Anterior cingulate cortex (tissue), 58 donors: Measurements from ENCODE around the gene ZNF732.
"Not testable (repeated sequence)": the region's sequence is repeated elsewhere in the genome, so short reads cannot be mapped to it uniquely, and the experiment has no call there.

Experiments
- DNase-seq, 58 donors: peaks; one replicate each; lab custom pipeline; 2025; lab: John Stamatoyannopoulos, UW

Gene ZNF732

DNA sequence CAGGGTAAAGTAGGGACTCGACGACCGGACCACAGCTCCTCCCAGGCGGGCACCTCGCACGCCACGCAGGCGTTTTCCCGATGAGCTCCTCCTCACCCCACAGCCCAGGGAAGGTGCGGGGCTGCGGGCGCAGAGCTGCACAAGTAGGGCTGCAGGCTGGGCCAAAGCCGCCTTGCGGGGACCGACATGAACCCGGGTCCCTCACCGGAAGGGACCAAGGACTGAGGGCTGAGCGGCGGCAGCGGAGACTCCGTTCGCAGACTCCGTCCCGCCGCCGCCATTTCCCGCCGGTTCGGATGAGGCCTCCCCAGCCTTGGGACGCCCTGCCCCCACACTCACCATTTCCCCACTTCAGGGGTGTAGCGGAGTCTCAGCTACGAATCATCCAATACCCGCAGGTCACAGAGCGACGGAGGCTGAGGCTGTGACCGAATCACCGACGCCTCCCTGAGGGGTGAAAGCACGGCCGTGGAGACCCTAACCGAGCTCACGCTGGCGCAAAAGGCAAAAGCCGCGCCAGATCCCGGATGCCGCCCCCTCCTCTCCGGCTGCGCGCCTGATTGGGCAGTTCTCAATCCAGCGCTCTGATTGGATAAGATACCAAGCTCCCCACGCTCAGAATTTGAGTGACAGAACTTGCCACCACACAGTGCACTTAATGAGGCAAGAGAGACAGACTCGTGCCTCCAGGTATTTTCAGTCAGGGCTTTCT is at the start of gene ZNF732:
Gene ZNF732 (minus strand): TSS at position 506 of the 712 bp plus-strand sequence. CDS start 164 bp downstream, at position 342.
- DNase-seq = peak in 31 of 58 donors; percentile 1 to 65 (median 23)

DNA sequence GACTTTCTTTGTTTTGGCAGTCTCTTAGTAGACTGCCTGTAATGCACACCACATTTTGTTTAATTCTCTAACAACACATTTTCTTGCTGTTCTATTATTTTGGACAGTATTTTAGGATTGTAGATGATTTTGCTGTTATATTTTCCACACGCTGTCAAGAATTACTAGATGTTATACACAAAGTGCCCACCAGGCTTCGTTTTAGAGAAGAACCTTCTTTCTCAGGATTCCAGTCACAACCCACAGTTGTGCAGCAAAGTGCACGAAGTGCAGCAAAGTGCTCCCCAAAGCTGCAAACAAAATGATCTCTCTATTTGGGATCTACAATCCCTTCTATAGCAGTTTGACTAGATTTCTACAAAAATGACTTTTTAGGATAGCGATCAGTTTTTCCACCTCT is 34.7 kb upstream of the ZNF732 start:
- no peak for DNase-seq

DNA sequence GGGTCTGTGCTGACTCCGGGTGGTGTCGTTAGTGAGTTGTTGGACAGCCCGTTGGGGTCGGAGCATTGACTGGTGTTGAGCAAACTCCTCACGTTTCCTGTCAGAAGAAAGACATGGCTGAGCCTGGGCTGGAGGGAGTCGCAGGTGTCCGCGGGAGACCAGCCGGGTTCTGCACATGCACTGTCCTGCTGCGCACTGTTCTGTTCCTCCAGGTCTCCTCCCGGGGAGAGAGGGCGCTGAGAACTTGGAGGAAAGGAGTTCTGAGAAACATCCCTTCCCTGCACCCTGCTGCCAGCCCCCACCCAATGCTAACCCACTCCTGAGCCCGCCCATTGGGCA is 33.5 kb upstream of the ZNF732 start:
- peak in 1 of 58 donors; percentile 7 for DNase-seq

DNA sequence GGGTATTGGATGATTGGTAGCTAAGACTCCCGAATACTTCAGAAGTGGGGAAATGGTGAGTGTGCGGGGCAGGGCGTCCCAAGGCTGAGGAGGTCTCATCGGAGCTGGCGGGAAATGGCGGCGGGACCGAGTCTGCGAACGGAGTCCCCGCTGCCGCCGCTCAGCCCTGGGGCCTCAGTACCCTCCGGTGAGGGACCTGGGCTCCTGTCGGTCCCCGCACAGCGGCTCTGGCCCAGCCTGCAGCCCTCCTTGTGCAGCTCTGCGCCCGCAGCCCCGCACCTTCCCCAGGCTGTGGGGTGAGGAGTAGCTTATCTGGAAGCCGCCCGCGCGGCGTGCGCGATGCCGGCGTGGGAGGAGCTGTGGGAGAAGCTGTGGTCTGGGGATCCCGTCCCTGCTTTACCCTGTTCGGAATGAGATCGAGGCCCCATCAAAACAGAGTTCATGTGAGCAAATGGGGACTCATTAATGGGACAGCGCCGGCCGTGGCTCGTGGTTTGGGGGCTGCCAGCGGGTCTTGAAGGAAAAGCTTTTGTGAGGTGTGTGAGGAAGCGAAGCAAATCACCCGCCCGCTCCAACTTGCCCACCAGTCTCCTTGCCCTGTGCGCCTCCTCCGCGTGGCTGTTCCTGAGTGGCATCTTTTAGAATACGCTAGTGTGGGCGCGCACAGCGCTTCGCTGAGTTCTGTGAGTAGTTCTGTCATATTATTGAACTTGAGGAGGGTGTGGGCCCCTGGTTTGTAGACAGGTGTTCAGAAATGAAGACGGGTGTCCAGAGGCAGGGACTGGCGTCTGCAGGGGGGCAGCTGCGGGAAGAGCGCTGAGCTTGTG is 32.9 kb upstream of the ZNF732 start:
- peak in 28 of 58 donors; percentile 17 to 75 (median 48) for DNase-seq

DNA sequence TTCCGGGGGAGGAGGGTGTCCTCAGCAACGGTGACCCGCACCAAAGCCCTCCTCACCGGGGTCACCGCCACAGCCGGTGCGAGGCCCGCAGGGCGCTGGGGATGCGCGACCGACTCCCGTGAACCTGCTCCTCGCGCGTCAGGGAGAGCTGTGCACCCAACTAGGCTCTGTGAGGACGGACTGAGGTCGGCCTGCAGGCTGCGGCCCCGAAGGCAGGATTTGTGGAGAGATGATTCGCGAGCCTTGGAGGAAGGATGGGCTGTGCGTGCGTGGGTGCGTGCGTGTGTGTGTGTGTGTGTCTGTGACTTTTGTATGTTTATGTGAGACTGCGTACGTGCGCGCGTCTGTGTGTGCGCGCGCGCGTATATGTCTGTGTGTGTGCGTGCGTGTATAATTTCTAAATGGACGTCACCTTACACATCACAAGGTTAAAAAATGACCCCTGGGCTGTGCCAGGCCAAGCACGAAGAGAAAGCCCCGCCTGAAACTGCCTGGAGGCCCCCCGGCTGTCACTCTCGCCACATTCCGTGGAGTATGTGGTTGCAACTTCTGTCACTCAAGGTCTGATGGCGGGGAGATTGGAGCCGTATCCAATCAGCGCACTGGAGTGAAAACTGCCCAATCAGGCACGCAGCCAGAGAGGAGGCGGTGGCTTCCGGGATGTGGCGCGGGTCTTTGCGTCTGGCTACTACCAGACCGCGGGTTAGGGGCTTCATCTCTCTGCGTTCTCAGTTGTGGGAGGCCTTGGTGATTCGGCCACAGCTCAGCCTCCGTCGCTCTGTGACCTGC is 32.1 kb upstream of the ZNF732 start, which contains the start of gene ZNF141:
Gene ZNF141 (plus strand): TSS at position 672 of the 789 bp plus-strand sequence. CDS start 170 bp downstream, outside the sequence.
- DNase-seq = peak; percentile 71 to 98 (median 95)

DNA sequence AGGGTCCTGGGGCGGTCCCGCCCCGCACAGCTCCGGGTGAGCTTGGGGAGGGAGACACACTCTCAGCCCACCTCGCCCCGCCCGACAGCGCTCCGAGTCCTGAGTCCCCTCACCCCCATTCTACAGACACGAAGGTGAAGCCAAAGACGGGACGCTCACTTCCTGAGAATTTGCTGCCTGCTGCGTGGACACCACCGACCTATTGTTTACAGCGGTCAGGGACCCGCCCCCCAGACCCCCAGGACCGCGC is 31.5 kb upstream of the ZNF732 start:
- peak in 11 of 58 donors; percentile 32 to 69 (median 47) for DNase-seq

DNA sequence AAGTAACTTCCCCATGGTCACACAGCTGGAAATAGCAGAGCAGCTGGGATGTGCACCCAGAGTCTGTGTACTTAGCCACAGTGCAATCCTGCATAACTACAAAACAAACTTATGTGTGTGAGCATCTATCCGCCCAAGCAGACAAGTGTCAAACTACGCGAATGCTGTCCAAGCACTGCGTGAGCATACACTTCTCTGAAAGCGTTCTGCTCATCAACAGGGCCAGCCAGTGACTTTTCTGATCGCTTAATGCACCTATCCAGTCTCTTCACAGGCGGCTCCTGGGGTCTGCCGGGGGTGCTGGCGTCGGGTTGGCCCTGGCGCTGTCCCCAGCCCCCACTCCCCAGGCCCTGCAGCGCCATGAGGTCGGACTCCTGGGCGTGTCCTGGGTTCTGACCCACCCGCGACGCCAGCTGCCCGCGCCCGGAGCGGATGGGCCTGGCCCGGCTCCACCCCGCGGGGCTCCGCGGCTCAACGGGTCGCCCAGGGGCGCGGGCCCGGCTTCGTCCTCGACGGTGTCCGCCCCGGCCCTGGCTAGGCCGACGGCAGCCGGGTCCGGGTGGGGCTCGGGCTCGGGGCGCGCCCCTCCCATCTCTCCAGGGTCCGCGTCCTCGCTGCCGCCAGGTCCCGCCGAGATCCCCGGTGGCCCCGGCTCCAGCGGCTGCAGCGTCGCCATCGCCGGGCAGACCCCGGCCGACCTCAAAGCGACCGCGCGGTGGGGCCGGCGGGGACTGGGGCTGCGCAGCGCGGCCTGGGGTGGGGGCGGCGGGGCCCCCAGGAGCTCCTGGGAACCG is 31.0 kb upstream of the ZNF732 start:
- peak in 19 of 58 donors; percentile 2 to 42 (median 14) for DNase-seq

DNA sequence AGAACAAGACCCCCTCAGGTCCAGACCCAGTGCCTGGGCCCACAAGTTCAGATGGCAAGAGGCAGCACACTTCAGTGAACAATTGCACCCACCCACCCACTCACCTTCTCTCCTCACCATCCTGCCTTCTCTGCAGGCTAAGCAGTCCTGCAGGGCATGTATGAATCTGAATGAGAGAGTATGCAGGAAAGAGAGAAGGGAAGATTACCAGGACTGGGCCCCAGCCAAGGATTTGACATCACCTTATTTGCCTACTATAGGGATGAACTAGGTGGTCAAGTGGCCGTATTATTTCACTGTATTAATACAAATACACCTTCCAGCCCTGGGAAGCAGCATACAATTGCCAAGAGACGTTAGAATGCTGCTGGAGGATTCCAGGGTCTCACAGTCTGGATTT is 30.2 kb upstream of the ZNF732 start:
- DNase-seq = no peak

DNA sequence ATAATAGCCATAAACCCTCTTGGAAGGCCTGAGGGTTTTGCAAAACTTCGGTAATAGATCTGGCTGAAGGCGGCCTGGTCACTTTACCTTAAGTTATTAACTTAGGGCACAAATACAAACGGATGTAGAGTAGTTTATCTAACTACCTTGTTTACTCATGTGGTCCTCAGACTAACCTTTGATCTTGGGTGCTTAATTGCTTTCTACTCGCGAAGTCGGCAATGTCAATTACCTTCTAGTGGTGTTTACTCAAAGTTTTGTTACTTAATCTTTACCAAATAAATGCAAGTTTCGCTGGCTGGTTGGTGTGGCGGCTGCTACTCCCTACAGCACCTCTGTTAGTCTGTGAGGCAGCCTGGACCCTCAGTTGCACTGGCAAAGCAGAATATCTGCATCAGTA is 23.5 kb upstream of the ZNF732 start:
- DNase-seq = no peak

DNA sequence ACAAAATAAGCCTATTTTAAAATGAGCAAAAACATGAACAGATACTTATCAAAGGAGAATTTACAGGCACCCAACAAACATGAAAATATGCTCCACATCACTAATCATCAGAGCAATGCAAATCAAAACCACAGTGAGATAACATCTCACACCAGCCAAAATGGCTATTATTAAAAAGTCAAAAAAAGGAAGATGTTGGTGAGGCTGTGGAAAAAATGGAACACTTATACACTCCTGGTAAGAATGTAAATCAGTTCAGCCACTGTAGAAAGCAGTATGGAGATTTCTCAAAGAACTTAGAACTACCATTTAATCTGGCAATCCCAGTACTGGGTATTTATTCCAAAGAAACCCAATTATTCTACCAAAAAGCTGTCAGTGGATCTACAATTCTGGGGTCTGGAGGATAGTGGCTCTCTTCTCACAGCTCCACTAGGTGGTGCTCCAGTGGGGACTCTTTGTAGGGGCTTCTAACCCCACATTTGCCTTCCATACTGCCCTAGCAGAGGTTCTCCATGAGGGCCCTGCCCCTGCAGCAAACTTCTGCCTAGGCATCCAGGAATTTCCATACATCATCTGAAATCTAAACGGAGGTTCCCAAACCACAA is 9.1 kb upstream of the ZNF732 start:
- DNase-seq = no peak

DNA sequence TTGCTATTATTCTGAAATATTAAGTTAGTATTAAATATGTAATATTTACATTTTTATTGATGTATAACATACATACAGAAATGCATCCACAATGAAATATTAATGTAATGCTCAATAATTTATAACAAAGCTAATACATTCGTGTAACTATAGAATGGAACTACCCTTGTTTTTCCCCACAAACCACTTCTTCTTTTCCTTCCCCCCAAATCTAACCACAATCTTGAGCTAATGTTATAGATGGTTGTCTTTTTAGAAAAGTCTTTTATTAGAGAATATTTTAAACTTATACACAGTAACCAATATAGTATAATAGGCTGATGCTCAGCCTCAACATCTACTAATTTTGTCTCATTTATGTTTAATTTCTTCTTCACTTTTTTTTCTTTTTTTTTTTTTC is 4.5 kb upstream of the ZNF732 start:
- no peak for DNase-seq

DNA sequence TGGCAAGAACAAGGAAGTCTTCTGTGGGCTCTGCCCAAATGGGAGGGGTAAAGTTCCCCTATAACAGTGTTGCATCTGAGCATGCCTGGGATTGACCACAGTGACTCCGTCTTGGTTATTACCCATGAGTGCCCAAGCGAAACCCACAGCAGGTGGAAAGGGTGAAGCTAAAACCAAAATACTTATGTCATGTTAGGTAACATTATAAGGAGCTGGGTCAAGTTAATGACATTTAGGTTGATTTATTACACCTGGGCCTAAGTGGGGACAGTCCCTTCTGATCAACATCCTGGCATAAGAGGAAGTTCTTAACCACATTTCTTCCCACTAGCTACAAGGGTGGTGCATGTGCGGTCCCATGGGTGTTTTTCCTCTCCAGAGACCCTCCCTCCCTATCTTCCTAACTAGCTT is 1.3 kb upstream of the ZNF732 start:
- DNase-seq = no peak

DNA sequence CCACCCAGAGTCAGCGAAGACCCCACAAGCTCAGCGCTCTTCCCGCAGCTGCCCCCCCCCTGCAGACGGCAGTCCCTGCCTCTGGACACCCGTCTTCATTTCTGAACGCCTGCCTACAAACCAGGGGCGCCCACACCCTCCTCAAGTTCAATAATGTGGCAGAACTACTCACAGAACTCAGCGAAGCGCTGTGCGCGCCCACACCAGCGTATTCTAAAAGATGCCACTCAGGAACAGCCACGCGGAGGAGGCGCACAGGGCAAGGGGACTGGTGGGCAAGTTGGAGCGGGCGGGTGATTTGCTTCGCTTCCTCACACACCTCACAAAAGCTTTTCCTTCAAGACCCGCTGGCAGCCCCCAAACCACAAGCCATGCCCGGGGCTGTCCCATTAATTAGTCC is 758 bp downstream of the ZNF732 start:
- DNase-seq = peak in 3 of 58 donors; percentile 2 to 23 (median 3)

DNA sequence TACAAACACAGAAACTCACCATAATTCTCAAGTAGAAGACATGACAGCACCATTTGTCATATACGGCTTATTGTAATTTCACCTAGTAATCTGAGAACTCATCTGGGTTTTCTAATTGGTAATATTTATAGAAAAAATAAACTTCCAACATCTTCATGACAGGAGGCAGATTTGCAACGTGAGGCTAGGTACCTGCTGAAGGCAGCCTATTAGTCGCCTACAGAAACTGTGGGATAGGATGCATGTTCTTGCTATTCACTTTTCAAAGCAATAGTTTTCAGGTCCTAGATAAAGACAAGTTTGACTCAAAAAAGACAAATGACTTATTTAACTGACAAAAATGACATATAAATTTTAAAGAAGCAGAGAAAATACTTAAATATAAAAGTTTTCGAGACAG is 2.9 kb downstream of the ZNF732 start:
- DNase-seq = no peak

DNA sequence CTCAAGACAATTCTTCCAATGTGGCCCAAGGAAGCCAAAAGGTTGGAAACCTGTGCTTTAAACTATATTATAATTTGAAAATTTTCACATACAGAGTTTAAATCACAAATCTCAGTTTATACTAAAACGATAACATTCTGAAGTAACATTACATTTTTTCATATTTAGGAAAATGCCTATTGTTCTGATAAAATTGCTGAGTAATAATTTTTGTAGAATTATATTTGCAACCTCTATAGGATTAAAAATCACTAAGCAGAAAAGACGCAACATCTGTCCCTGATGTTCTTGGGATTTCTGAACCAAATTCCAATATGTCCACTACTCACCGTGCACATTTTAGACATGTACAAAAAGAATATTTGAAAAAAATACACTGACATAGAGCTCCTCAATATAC is 10.5 kb downstream of the ZNF732 start:
- no peak for DNase-seq

DNA sequence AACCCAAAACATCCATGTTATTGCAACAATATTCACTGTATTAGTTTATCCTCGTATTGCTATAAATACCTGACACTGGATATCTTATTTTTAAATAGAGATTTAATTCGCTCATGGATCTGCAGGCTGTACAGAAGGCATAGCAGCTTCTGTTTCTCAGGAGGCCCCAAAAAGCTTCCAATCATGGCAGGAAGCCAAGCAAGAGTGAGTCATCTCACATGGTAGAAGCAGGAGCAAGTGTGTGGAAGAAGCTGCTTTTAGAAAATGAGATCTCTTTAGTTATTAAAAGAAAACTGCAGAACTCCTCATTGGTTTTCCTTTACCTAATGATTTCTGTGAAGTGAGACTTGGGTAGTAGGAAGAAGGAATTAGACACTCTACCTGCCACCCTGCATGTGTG is 16.4 kb downstream of the ZNF732 start:
- no peak for DNase-seq

DNA sequence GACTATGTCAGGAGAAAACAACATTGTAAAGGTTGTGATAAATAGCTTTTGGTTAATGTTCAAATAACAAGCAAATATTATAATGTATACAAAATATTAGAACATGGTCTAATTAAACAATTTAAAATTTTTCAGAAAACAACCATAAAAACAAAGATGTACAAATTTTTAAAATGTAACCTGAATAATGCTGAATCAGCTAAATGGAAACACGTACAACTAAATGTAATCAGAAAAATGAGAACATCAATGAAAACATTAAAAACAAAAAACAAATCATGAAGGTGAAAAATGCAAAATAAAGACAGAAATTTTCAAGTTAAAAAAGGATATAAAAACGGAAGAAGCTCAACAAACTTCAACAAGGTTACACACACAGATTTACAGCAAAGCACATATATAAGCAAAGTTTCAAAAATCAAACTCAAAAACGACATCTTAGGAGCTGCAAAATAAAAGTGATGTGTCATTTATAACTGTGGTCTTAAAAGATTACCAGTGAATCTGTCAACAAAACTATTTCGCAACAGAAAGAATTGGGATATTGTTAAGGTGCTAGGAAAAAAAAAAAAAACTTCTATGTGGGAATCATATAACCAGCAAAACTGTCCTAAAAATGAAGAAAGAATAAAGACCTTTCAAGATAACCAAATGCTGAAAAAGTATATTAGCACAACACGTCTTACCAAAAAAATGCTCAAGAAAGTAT is 31.8 kb downstream of the ZNF732 start:
- no peak for DNase-seq

DNA sequence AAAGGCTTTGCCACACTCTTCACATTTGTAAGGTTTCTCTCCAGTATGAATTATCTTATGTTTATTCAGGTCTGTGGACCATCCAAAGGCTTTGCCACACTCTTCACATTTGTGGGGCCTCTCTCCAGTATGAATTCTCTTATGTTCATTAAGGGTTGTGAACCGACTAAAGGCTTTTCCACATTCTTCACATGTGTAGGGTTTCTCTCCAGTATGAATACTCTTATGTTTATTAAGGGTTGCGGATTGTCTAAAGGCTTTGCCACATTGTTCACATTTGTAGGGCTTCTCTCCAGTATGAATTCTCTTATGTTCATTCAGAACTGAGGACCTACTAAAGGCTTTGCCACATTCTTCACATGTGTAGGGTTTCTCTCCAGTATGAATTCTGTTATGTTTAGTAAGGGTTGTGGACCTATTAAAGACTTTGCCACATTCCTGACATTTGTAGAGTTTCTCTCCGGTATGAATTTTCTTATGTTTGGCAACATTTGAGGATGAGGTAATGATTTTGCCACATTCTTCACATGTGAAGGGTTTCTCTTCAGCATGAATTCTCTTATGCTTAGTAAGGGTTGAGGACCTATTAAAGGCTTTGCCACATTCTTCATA is 33.7 kb downstream of the ZNF732 start:
- no peak for DNase-seq

DNA sequence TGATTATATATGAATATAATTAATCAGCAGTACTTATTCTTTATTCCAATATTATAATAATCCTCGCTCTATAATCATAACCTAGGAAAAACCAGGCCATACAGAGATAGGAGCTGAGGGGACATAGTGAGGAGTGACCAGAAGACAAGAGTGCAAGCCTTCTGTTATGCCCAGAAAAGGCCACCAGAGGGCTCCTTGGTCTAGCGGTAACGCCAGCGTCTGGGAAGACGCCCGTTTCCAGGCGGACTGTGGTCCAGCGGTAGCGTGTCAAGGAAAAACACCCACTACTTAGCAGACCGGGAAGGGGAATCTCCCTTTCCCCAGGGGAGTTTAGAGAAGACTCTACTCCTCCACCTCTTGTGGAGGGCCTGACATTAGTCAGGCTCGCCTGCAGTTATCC is 46.0 kb downstream of the ZNF732 start:
- DNase-seq = not testable (repeated sequence)
